Panc1 (cell line): ENCODE measurements around the gene TPCN1. TPM values are rescaled to one million over a fixed set of nuclear protein-coding genes. Genes with fewer than 3 reads are reported as not detected.

Experiments used
- ATAC-seq: fragments of 200-7000 bp; cut with Tn5 transposase; 2 replicates; pipeline ENCODE4 v1.9.1; 2020; ENCODE audit warnings: mild to moderate bottlenecking, moderate library complexity
- BruUV-seq: library from RNA; stranded (reverse); fragments of 400-500 nt; replicated peaks from 2 replicates; lab custom pipeline; 2021; lab: Mats Ljungman, UMichigan
- CTCF ChIA-PET: fragments of 300-600 bp; sonication (Branson Sonifier 250); formaldehyde crosslinking; loops from one replicate; lab custom pipeline; 2022; ENCODE audit warnings: antibody characterized with exemption; lab: Charles Lee
- POLR2A ChIA-PET: fragments of 300-600 bp; sonication (Branson Sonifier 250); formaldehyde crosslinking; loops from one replicate; lab custom pipeline; 2022; ENCODE audit warnings: antibody characterized with exemption; lab: Charles Lee
- DNase-seq: peaks from one replicate; pipeline ENCODE4 v3.0.0-alpha.2; 2010; ENCODE audit warnings: low read depth, low spot score
- H3K27ac ChIP-seq: 2 replicates; pipeline ENCODE4 v1.5.1; 2011; ENCODE audit warnings: mild to moderate bottlenecking, low read length, inconsistent platforms
- H3K27me3 ChIP-seq: fragments of 200-500 bp; sonication (Bioruptor generic); 2 replicates; pipeline ENCODE4 v1.6.0; 2014; ENCODE audit warnings: low read length, inconsistent platforms; ENCODE audit not compliant: control insufficient read depth, insufficient read depth
- H3K36me3 ChIP-seq: fragments of 200-500 bp; sonication (Bioruptor generic); 2 replicates; pipeline ENCODE4 v1.5.1; 2014; ENCODE audit warnings: inconsistent platforms, mild to moderate bottlenecking, low read length, moderate library complexity; ENCODE audit not compliant: control insufficient read depth, insufficient read depth
- H3K4me1 ChIP-seq: 2 replicates; pipeline ENCODE4 v1.5.1; 2011; ENCODE audit warnings: inconsistent platforms, mild to moderate bottlenecking, low read length, moderate library complexity; ENCODE audit not compliant: control insufficient read depth, insufficient read depth
- H3K4me3 ChIP-seq, 2 experiments: 2 replicates each; pipeline ENCODE4 v1.5.1; 2011 to 2012; ENCODE audit warnings: low read depth in 2 of 2, low read length in 2 of 2, mild to moderate bottlenecking in 2 of 2, inconsistent platforms in 1 of 2, moderate library complexity in 1 of 2
- H3K9me3 ChIP-seq: fragments of 200-500 bp; sonication (Bioruptor generic); 2 replicates; pipeline ENCODE4 v1.5.1; 2014; ENCODE audit warnings: low read depth, mild to moderate bottlenecking, inconsistent platforms, low read length, moderate library complexity; ENCODE audit not compliant: control insufficient read depth, insufficient read depth
- CTCF ChIP-seq: fragments of 450-650 bp; IDR thresholded peaks from 2 replicates; pipeline ENCODE4 v1.5.1; 2017; ENCODE audit warnings: mild to moderate bottlenecking
- POLR2AphosphoS5 ChIP-seq: IDR thresholded peaks from 2 replicates; pipeline ENCODE4 v1.6.1; 2012; ENCODE audit warnings: mild to moderate bottlenecking, low read depth, low read length, moderate library complexity
- REST ChIP-seq, 2 experiments: IDR thresholded peaks; 2 replicates each; pipeline ENCODE4 v1.6.1; 2011 to 2012; ENCODE audit warnings: low read depth in 2 of 2, control low read depth in 1 of 2, low read length in 1 of 2, mild to moderate bottlenecking in 1 of 2, moderate library complexity in 1 of 2; ENCODE audit not compliant: insufficient read depth in 1 of 2
- SIN3A ChIP-seq: IDR thresholded peaks from 2 replicates; pipeline ENCODE4 v1.6.1; 2012; ENCODE audit warnings: low read depth, mild to moderate bottlenecking, low read length, moderate library complexity, borderline replicate concordance; ENCODE audit not compliant: insufficient read depth
- TCF7L2 ChIP-seq: IDR thresholded peaks from 2 replicates; pipeline ENCODE4 v1.6.1; 2011; ENCODE audit warnings: mild to moderate bottlenecking, low read depth, low read length, inconsistent platforms
- in situ Hi-C: cut with HindIII; loops from 2 replicates; pipeline ENCODE4 v1.10.0; 2016; ENCODE audit warnings: low sequenced_read_pairs, low pct_unique_long_range_greater_than_20kb
- intact Hi-C: fragments of 100-400 bp; cut with micrococcal nuclease; formaldehyde crosslinking; loops from one replicate; pipeline ENCODE4 v1.10.0; 2022; ENCODE audit not compliant: unreplicated experiment
- total RNA-seq: library from RNA; stranded (reverse); gene quantifications from one replicate; pipeline ENCODE4 v1.2.1, GENCODE V29; 2021; ENCODE audit not compliant: unreplicated experiment

Gene TPCN1
- total RNA-seq, 1 experiment from 2014 or later: 75.2 TPM

GRCh38 chr12:113293100-113293499, 71.8 kb downstream of the TPCN1 start:
- Histone ChIP-seq H3K9me3 (no peaks in the 10 kb centered on the region), H3K4me3 (no peak overlapping the region), H3K4me1 (no peaks in the 10 kb centered on the region), H3K27me3 (no peaks in the 10 kb centered on the region), H3K36me3 (no peaks in the 10 kb centered on the region), H3K27ac (no peak overlapping the region)
- in situ Hi-C loops (no loop called here), intact Hi-C loops (no loop called here)
- DNase-seq: no peak
- ChIA-PET CTCF (no interaction called here), POLR2A (no interaction called here)
- BruUV-seq: no TSS peak
- TF ChIP-seq POLR2AphosphoS5: no peak
- TF ChIP-seq REST (IDR thresholded peaks at IDR 0.05; ENCODE audit: insufficient read depth in 1 of 2, low read depth in 2 of 2, low read length in 1 of 2): no peak
- TF ChIP-seq CTCF: no peak
- TF ChIP-seq TCF7L2: no peak
- TF ChIP-seq SIN3A: no peak
- no peak for ATAC-seq

- ATAC-seq (no peak), DNase-seq (no peak)
- H3K4me3 ChIP-seq: no peak overlapping the region
- ChIA-PET POLR2A (interaction anchor here (0.7 kb wide), 1 partner anchor 73 kb away, joined by 7 read pairs; no protein-coding TSS in a partner anchor), CTCF (no interaction called here)
- intact Hi-C loops: no loop called here
- in situ Hi-C loops: no loop called here
- no peaks in the 10 kb centered on the region for H3K36me3 ChIP-seq
- H3K4me1 ChIP-seq: peaks cover 8% of the 10 kb centered on the region
- H3K27ac ChIP-seq: no peak overlapping the region
- no peaks in the 10 kb centered on the region for H3K27me3 ChIP-seq
- no peaks in the 10 kb centered on the region for H3K9me3 ChIP-seq
- TF ChIP-seq REST (IDR thresholded peaks at IDR 0.05; ENCODE audit: insufficient read depth in 1 of 2, low read depth in 2 of 2, low read length in 1 of 2) (no peak), POLR2AphosphoS5 (no peak), CTCF (no peak), SIN3A (no peak), TCF7L2 (no peak)
- no TSS peak for BruUV-seq
These were observed 74.8 kb downstream of the TPCN1 start for GRCh38 chr12:113295886-113296556.
